Erythroblast (primary cell): ENCODE measurements around the gene ATRNL1.

Source experiments
- DNase-seq, 2 experiments: peaks; one replicate each; lab custom pipeline; 2025; lab: John Stamatoyannopoulos, UW
- GATA1 ChIP-seq: IDR thresholded peaks from 2 replicates; pipeline ENCODE4 v1.6.1; 2011; ENCODE audit warnings: low read depth, mild to moderate bottlenecking, control low read depth, low read length, moderate library complexity
- POLR2A ChIP-seq: IDR thresholded peaks from 2 replicates; pipeline ENCODE4 v1.6.1; 2011; ENCODE audit warnings: mild to moderate bottlenecking, low read length

The ATRNL1 gene

DNA sequence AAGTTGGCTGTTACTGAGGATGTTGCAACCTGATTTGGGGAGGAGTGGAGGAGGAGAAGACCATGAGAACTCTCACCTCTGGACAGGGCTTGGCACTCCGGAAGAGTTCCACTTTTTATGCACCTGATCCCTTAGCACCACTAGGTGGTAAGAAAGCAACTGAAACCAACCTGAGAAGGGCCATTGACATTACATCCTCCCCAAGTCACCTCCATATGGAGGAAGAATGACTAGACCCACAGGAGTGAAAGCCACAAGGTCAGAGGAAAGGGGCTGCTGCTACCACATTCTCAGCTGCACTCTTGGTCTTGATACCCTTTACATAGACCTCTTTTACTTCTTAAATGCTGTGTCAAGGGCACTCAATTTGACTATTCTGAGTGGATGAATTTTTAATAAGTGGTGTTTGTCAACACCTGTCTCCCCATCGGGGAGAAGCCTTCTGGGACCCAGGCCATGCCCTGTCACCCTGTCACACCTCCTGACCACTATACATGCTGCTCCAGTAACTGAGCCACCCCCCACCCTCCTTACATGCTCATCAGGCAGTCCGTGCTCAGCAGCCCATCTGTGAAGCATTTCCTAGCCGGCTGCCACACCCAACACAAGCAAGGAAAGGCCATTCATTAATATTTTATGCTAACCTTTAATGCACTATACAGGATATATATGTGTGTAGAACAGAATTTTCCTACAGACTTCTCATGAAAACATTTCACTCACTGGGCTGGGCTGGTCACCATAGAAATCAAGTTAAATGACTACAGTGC is 817.0 kb downstream of the ATRNL1 start:
- TF ChIP-seq GATA1 (no peak), POLR2A (no peak)

DNA sequence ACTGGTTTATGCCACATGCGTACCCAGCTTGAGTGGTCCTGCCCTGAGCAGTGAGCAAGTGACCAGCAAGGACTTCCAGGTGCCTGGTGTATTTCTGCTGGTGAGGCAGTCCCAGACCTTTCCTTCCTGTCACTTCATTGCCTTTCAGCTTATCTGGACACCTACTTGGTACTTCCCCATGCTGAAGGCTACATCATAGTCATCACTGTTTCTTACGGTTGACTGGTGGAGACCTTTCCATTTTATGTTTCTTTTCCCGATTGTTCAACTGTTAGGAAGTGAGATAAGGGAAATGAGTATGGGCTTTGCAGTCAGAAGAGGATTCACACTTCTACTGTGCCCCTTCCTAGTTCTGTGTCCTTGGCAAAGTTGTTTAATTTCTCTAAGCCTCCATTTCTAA is 821.3 kb downstream of the ATRNL1 start:
- no peak for DNase-seq
- TF ChIP-seq GATA1 (no peak), POLR2A (no peak)

More for the DNA sequence above, 817.0 kb downstream of the ATRNL1 start:
- no peak for DNase-seq

DNA sequence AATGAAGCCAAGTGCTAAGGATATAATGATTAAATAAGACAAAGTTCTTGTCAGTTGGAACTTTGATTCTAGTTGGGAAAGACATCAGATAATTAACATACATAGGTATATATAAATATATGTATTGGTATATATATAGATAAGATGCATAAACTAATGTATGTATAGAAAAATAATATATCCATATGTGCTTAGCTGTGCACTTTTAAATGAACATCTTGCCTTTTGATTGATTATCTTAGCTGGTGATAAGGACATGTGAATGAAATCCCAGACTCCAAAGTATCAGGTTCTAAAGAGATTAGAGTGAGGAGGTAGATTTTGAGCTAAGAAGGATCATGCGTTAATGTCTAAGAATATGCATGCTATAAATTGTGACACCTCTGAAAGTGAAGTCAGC is 822.3 kb downstream of the ATRNL1 start:
- DNase-seq = no peak
- TF ChIP-seq GATA1 (no peak), POLR2A (no peak)

DNA sequence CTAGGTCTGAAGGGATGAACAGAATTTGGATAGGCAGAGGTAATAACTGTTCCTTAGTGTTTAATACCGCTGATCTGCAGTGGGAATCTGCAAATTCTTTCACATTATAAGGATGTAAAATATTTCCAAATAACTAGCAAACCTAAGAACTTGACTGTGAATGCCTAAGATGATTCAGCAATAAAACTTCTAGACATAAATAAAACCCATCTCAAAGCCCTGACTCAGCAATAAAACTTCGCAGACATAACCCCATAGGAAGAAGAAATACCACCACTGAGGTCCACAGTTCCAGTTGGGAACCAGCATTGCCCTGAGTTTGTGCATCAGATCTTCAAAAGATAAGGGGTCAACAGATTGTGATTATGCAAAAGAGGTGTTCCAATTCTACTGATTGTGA is 825.6 kb downstream of the ATRNL1 start:
- TF ChIP-seq POLR2A (no peak), GATA1 (no peak)
- DNase-seq = no peak

DNA sequence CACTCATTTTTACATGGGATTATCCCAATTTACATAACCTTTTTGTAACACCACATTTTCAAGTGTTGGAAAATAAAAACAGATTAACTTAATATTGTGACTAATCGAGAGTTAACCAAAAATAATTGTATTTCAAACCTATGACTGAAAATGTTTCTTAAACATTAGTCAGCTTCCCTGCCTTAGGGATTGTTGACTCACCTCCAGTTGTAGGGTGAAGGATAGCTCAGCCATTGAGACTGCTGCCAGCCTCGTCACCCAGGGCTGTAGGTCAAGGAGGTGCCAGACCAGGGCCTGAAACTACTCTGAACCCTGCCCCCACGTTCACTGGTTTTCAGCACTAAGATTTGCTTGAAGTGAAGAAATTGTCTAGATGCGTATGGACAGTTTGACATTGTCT is 828.6 kb downstream of the ATRNL1 start:
- DNase-seq = no peak
- TF ChIP-seq POLR2A (no peak), GATA1 (no peak)

DNA sequence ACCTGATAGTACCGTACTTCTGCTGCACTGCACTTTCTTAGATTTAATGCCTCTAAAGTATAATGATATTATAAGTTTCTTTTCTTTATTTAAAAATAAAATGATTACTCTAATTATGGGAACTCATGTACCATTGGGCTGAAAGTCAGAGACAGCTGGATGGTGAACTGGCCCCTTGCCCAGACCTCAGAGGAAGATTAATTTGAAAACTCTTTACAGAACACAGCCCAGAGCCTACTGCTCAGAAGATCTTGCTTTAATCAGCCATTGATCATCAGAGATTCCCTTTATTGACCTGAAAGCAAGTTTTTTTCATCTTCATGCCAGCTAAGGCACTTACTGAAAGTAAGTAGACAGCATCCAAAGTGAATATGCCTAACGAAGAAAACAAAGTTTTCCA is 838.1 kb downstream of the ATRNL1 start:
- DNase-seq = no peak
- TF ChIP-seq GATA1 (no peak), POLR2A (no peak)

DNA sequence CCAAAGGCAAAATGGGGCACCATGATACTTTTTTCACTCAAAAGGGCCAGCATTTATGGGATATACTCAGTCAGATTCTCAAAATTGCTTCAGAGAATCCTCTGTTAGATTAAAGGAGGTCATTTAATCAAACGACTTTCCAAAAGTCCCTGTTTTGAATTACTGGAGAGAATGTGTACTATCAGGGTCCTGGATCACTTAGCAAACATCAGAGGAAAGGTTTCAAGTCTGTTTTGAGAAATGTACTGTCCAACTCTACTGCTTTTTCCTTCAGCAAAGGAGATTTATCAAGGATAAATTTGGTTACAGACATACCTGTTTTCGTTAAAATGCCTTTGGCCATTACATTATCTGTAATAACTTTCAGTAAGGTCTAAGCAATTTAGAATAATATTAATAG is 838.9 kb downstream of the ATRNL1 start:
- TF ChIP-seq GATA1 = no peak
- no peak for TF ChIP-seq POLR2A
- DNase-seq = no peak

DNA sequence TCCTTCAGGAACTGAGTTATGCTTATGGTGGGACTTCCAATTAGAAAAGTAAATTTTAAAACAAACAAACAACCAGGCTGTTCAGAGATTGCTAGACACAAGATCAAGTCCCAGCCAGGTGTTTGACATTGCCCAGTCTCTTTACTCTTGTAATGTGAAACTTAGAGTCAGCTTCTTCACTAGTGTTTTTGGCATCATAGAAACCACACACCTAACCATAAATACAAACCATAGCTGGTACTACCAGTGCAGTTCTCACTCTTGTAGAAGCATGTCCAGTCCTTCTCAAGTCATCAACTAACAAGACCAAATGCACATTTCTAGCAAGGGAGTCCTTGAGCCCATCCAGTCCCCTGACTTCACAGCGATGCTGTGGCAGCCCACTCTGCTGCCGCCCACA is 839.9 kb downstream of the ATRNL1 start:
- no peak for TF ChIP-seq GATA1
- no peak for DNase-seq

DNA sequence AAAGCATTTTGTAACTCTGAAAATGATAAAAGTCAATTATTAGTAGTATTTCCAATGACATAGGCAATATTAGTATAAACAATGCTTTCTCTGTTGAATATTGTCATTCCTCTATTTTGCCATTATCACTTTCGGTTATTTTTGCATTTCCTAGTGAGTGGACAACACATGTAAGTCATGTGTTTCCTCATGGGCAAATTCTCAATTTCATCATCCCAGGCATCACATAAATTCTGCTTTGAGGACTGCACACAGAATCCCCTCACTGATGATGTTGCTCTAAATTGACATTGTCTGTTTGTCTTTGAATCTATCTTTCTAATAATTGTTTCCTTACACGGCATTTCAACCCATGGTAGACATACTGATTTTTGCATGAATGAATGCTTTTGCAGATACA is 842.6 kb downstream of the ATRNL1 start:
- DNase-seq = no peak
- TF ChIP-seq GATA1 (no peak), POLR2A (no peak)

DNA sequence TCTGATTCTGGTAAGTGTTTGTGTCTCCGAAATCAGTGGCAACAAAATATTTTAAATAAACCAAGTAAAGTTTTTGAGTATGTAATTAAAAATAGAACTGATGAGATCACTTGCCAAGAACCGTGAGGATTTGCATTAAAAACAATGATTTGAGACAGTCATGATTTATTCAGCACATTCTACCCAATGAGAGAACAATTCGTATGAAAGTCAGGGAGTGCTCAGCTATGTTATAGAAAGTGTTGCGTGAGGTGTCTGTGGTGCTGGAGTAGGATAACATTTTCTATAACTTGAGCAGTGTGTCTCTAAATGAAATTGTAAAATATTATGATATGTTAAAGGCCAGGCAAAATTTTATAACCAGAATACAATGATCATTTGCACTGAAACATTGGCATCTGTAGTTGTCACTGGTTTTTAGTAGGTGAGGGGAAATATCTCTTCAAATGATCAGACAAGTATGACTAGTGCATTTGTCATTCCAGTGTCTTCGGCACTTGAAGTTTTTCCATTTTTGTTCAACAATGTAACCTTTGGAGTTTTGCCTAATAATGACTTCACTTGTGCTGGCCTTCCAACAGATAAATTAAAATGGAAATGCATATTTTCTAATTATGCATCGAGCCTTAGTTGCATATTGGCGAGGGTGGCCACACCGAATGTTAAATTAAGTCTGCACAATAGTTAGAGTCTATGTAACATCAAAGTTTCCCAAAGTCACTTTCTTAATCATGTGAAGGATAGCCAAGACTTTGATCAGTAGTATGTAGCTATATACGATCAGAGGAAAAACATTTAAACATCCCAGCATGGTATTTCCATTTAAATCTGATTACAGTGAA is 844.0 kb downstream of the ATRNL1 start:
- no peak for TF ChIP-seq POLR2A
- TF ChIP-seq GATA1 = no peak
- no peak for DNase-seq

DNA sequence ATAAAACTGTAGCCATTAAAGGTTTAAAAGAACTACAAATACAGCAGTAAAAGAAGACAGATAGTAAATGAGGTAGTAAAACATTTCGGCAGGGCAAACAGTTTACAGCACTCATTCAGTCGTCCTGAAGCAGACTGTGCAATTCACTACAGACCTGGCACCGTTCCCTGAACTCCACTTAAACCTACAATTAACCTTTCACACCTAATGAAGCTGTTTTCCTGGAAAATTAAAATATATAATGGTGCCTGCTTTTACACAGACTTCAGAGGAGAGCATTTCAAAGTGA is 844.5 kb downstream of the ATRNL1 start:
- DNase-seq = no peak
- TF ChIP-seq GATA1 = no peak
- TF ChIP-seq POLR2A = no peak

DNA sequence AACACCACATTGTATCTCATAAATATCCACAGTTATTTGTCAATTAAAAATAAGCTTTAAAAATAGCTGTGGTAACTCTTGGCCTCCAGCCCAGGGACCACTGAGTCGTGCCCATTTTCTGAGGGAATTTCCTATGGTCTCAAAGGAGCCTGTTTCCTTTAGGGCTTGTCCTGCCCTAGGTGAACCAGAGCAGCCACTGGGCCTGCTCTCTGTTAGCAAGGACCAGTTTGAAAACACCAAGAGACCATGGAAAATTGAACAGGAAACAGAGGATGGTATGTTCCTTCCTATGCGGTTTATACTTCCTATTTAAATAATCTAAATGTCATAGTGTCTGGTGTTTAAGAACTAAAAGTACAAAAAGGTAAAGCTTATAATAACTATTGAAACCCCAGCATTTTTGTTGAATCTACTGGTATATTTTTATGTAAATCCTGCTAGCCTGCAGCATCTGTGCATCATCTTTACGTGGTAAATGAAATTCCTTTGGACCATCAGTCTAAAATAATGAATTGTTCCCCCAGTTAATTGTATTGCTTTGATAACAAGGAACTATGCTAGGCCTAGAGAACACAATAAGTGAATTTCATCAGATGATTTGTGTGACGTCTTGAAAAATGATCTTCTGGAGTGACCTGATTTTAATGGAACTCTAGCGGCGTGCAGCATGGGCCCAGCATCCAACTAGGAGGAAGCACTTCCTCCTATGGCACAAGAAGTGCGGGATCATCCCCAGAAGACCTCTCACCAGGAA is 846.1 kb downstream of the ATRNL1 start:
- TF ChIP-seq POLR2A = no peak
- TF ChIP-seq GATA1 = no peak
- DNase-seq = no peak

DNA sequence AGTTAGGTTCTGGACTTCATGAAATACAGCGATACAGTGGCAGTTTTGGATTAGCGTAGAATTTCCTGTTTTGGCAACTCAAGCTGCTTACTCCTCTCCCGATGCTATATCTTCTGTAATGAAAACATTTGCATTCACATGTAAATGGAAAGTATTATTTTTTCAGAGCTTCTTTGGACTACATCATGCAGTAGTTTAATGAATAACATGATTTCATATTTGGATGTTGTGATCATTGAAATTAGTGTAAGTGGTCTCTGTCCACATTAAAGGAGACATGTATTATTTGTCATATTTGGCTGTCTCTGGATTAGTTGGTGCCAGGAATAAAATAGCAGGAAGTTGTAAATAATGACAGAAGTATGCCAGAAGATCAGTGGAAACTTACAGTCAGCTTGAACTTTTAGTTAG is 848.2 kb downstream of the ATRNL1 start:
- no peak for TF ChIP-seq GATA1
- no peak for TF ChIP-seq POLR2A
- no peak for DNase-seq

DNA sequence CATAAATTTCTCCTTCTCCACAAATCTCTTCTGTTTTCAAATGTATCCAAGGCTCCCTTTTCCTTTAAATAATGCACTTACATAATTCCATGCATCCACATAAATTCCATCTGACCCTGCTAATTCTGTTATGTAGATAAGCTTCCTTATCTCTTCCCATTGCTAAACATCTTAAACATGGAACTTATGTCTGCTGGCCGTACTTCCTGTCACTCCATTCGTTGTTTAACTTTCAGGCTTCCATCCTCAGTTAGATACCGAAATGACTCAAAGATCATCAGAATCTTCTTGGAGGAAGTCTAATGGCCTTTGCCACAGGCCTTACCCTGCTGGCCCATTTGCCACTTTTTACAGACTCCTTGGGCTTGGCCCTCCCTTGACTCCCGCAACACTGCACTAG is 848.9 kb downstream of the ATRNL1 start:
- DNase-seq = no peak
- TF ChIP-seq POLR2A (no peak), GATA1 (no peak)
